ENCODE measurements around the gene BBS12. TPM values are rescaled to one million over a fixed set of nuclear protein-coding genes. Genes with fewer than 3 reads are reported as not detected.

BBS12 gene
- total RNA-seq, 2 experiments from 2014 or later, result 1.8 to 3.2 TPM

- no peaks in the 10 kb centered on the region for H3K9me2 ChIP-seq (ENCODE audit: insufficient read depth, low read length)
- H3K9me3 ChIP-seq (ENCODE audit: low read length), result no peaks in the 10 kb centered on the region
- BruUV-seq (replicated peaks), result no TSS peak
- no peak overlapping the region for H3K4me3 ChIP-seq (ENCODE audit: low read depth, low read length, poor library complexity, severe bottlenecking)
- H3K27ac ChIP-seq (ENCODE audit: low read depth, low read length, poor library complexity, severe bottlenecking), result no peak overlapping the region
- H3K79me2 ChIP-seq (ENCODE audit: insufficient read depth, low read depth, low read length), result no peaks in the 10 kb centered on the region
- H3K4me1 ChIP-seq (ENCODE audit: insufficient read depth, low read length, poor library complexity, severe bottlenecking), result no peaks in the 10 kb centered on the region
- H4K20me1 ChIP-seq (ENCODE audit: insufficient read depth, low read length), result no peaks in the 10 kb centered on the region
- intact Hi-C loops (cut with micrococcal nuclease; ENCODE audit: unreplicated experiment), result no loop called here
- no peak overlapping the region for H3K4me2 ChIP-seq (ENCODE audit: low read length)
- no peak for TF ChIP-seq EZH2phosphoT487 (IDR thresholded peaks at IDR 0.05; ENCODE audit: borderline replicate concordance, low read depth, low read length)
- TF ChIP-seq, protein P1, sequence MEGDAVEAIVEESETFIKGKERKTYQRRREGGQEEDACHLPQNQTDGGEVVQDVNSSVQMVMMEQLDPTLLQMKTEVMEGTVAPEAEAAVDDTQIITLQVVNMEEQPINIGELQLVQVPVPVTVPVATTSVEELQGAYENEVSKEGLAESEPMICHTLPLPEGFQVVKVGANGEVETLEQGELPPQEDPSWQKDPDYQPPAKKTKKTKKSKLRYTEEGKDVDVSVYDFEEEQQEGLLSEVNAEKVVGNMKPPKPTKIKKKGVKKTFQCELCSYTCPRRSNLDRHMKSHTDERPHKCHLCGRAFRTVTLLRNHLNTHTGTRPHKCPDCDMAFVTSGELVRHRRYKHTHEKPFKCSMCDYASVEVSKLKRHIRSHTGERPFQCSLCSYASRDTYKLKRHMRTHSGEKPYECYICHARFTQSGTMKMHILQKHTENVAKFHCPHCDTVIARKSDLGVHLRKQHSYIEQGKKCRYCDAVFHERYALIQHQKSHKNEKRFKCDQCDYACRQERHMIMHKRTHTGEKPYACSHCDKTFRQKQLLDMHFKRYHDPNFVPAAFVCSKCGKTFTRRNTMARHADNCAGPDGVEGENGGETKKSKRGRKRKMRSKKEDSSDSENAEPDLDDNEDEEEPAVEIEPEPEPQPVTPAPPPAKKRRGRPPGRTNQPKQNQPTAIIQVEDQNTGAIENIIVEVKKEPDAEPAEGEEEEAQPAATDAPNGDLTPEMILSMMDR (conservative IDR thresholded peaks at IDR 0.05; ENCODE audit: low read length), result no peak
- ChIA-PET CTCF (ENCODE audit: unreplicated experiment) (no interaction called here), POLR2A (interaction anchor here (1.3 kb wide), 1 partner anchor 11 kb away, joined by 3 read pairs; no protein-coding TSS in a partner anchor)
- H2AFZ ChIP-seq (ENCODE audit: low read length), result no peak overlapping the region
- DNase-seq (ENCODE audit: low spot score), result no peak
- H3K36me3 ChIP-seq (ENCODE audit: insufficient read depth, low read length), result no peaks in the 10 kb centered on the region
Observed at GRCh38 chr4:122777846-122778673, 45.6 kb downstream of the BBS12 start.

DNA sequence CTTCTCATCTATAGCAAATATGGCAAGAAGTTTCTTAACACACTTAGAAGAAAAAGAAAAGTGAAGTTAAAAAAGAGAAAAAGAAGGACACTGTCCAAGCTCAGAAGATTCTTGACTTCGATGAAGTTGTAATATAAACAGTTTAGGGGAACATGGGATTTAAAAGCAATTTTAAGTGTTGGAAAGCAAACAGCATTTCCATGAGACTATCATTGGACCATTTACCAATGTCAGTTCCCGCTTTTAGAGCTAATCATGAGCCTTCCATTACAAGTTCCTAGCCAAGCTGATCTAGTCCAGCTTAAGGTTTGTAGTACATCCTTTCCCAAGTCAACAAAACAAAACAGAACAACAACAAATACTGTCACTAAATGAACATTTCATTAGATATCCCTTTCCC lies 49.0 kb downstream of the BBS12 start:
- no peaks in the 10 kb centered on the region for H3K36me3 ChIP-seq (ENCODE audit: insufficient read depth, low read length)
- BruUV-seq (replicated peaks), result no TSS peak
- intact Hi-C loops (cut with micrococcal nuclease; ENCODE audit: unreplicated experiment), result no loop called here
- H3K4me3 ChIP-seq (ENCODE audit: low read depth, low read length, poor library complexity, severe bottlenecking), result no peak overlapping the region
- CTCF ChIA-PET (ENCODE audit: unreplicated experiment), result no interaction called here
- no peaks in the 10 kb centered on the region for H3K9me2 ChIP-seq (ENCODE audit: insufficient read depth, low read length)
- H4K20me1 ChIP-seq (ENCODE audit: insufficient read depth, low read length), result no peaks in the 10 kb centered on the region
- no peak overlapping the region for H3K27ac ChIP-seq (ENCODE audit: low read depth, low read length, poor library complexity, severe bottlenecking)
- H3K9me3 ChIP-seq (ENCODE audit: low read length), result no peaks in the 10 kb centered on the region
- H2AFZ ChIP-seq (ENCODE audit: low read length), result no peak overlapping the region
- H3K4me2 ChIP-seq (ENCODE audit: low read length), result no peak overlapping the region
- no peak for TF ChIP-seq EZH2phosphoT487 (IDR thresholded peaks at IDR 0.05; ENCODE audit: borderline replicate concordance, low read depth, low read length)
- TF ChIP-seq, protein P1 (conservative IDR thresholded peaks at IDR 0.05; ENCODE audit: low read length), result no peak
- POLR2A ChIA-PET, result interaction anchor here (0.7 to 1.9 kb wide), 3 partner anchors 8 to 72 kb away, joined by 4 read pairs; no protein-coding TSS in a partner anchor
- no peaks in the 10 kb centered on the region for H3K79me2 ChIP-seq (ENCODE audit: insufficient read depth, low read depth, low read length)
- no peak for DNase-seq (ENCODE audit: low spot score)
- no peaks in the 10 kb centered on the region for H3K4me1 ChIP-seq (ENCODE audit: insufficient read depth, low read length, poor library complexity, severe bottlenecking)

Data from OCI-LY7 (cell line).